Caco-2 (cell line): ENCODE measurements around the gene SRD5A2. TPM values are rescaled to one million over a fixed set of nuclear protein-coding genes. Genes with fewer than 3 reads are reported as not detected.

Source experiments
- BruUV-seq: library from RNA; stranded (reverse); fragments of 400-500 nt; replicated peaks from 2 replicates; lab custom pipeline; 2021; lab: Mats Ljungman, UMichigan
- CTCF ChIA-PET: fragments of 300-600 bp; sonication (Branson Sonifier 250); formaldehyde crosslinking; loops from one replicate; lab custom pipeline; 2022; ENCODE audit warnings: antibody characterized with exemption; lab: Charles Lee
- POLR2A ChIA-PET: fragments of 300-600 bp; sonication (Branson Sonifier 250); formaldehyde crosslinking; loops from one replicate; lab custom pipeline; 2022; ENCODE audit warnings: antibody characterized with exemption; lab: Charles Lee
- DNase-seq, 2 experiments: peaks; one replicate each; pipeline versions ENCODE4 v3.0.0 to v3.0.0-alpha.2; 2020 to 2022
- H3K27me3 ChIP-seq: replicated peaks from 2 replicates; pipeline ENCODE4 v1.6.0; 2011; ENCODE audit warnings: low read length; ENCODE audit not compliant: control insufficient read depth, insufficient read depth
- H3K36me3 ChIP-seq: 2 replicates; pipeline ENCODE4 v1.5.1; 2011; ENCODE audit warnings: low read length; ENCODE audit not compliant: control insufficient read depth, insufficient read depth
- H3K4me1 ChIP-seq: fragments of 250-450 bp; sonication (Bioruptor Pico); 2 replicates; pipeline ENCODE4 v1.5.1; 2020; ENCODE audit warnings: mild to moderate bottlenecking
- H3K4me3 ChIP-seq: 2 replicates; pipeline ENCODE4 v1.5.1; 2011; ENCODE audit warnings: low read depth, mild to moderate bottlenecking, control low read depth, low read length
- H3K9me3 ChIP-seq: fragments of 250-450 bp; sonication (Bioruptor Pico); 2 replicates; pipeline ENCODE4 v1.5.1; 2020; ENCODE audit warnings: mild to moderate bottlenecking, moderate library complexity
- H3K27ac Mint-ChIP-seq: one replicate; pipeline ENCODE4 v1.8.0; 2022; ENCODE audit warnings: mixed read lengths; ENCODE audit not compliant: unreplicated experiment
- H3K27me3 Mint-ChIP-seq: one replicate; pipeline ENCODE4 v1.8.0; 2022; ENCODE audit warnings: mixed read lengths; ENCODE audit not compliant: insufficient read depth, unreplicated experiment
- H3K36me3 Mint-ChIP-seq: one replicate; pipeline ENCODE4 v1.8.0; 2022; ENCODE audit warnings: mild to moderate bottlenecking, mixed read lengths; ENCODE audit not compliant: insufficient read depth, unreplicated experiment
- H3K4me1 Mint-ChIP-seq: one replicate; pipeline ENCODE4 v1.8.0; 2022; ENCODE audit warnings: low read depth, mixed read lengths; ENCODE audit not compliant: unreplicated experiment
- H3K4me3 Mint-ChIP-seq: one replicate; pipeline ENCODE4 v1.8.0; 2022; ENCODE audit warnings: mild to moderate bottlenecking, moderate library complexity, mixed read lengths; ENCODE audit not compliant: unreplicated experiment
- H3K9me3 Mint-ChIP-seq: one replicate; pipeline ENCODE4 v1.8.0; 2022; ENCODE audit warnings: mixed read lengths; ENCODE audit not compliant: unreplicated experiment
- intact Hi-C: fragments of 100-400 bp; cut with micrococcal nuclease; formaldehyde crosslinking; loops from one replicate; pipeline ENCODE4 v1.10.0; 2022; ENCODE audit not compliant: unreplicated experiment
- total RNA-seq: library from RNA; stranded (reverse); gene quantifications from 2 replicates; pipeline ENCODE4 v1.2.3, GENCODE V29; 2022
- TF ChIP-seq, protein P1 (sequence below), 2 experiments: fragments of 200-600 bp in 1 of 2; IDR thresholded peaks; 1 replicate in 1 of 2; 2 replicates in 1 of 2; pipeline versions ENCODE4 v1.5.1 to v1.8.0; 2011 to 2022; ENCODE audit warnings: antibody characterized with exemption in 1 of 2, control low read depth in 1 of 2, inconsistent platforms in 1 of 2, low read depth in 1 of 2, low read length in 1 of 2, mild to moderate bottlenecking in 1 of 2, moderate library complexity in 1 of 2; ENCODE audit not compliant: insufficient read depth in 1 of 2, severe bottlenecking in 1 of 2, unreplicated experiment in 1 of 2

SRD5A2 gene
- total RNA-seq, 1 experiment from 2014 or later = not detected

DNA sequence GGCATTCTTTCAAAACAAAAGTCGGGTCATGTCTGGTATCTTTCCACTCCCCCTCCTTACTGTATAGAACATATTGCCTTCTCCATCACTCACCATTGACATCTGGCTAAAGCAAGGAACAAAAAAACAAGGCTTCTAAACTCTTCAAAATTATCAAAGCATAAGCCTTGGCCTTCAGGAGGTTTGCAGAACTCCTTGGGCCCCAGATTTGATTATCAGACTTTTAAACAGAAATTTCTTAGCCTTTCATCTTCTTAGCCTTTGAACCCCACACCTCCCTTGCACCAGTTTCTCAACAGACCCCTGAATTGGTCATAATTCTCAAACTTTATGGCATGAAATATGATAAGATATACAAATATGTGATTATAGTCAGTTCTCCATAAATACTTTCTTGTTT, 106.4 kb downstream of the SRD5A2 start:
- Histone ChIP-seq H3K4me3 (no peak overlapping the region), H3K27me3 (no peaks in the 10 kb centered on the region), H3K36me3 (no peaks in the 10 kb centered on the region), H3K9me3 (no peaks in the 10 kb centered on the region), H3K4me1 (no peaks in the 10 kb centered on the region)
- BruUV-seq = no TSS peak
- Mint-ChIP-seq H3K36me3 (no peaks in the 10 kb centered on the region), H3K9me3 (peaks cover 15% of the 10 kb centered on the region), H3K27ac (no peak overlapping the region), H3K4me1 (peaks cover 7% of the 10 kb centered on the region), H3K27me3 (no peaks in the 10 kb centered on the region), H3K4me3 (no peak overlapping the region)
- CTCF ChIA-PET = no interaction called here
- POLR2A ChIA-PET = no interaction called here
- TF ChIP-seq, protein P1, sequence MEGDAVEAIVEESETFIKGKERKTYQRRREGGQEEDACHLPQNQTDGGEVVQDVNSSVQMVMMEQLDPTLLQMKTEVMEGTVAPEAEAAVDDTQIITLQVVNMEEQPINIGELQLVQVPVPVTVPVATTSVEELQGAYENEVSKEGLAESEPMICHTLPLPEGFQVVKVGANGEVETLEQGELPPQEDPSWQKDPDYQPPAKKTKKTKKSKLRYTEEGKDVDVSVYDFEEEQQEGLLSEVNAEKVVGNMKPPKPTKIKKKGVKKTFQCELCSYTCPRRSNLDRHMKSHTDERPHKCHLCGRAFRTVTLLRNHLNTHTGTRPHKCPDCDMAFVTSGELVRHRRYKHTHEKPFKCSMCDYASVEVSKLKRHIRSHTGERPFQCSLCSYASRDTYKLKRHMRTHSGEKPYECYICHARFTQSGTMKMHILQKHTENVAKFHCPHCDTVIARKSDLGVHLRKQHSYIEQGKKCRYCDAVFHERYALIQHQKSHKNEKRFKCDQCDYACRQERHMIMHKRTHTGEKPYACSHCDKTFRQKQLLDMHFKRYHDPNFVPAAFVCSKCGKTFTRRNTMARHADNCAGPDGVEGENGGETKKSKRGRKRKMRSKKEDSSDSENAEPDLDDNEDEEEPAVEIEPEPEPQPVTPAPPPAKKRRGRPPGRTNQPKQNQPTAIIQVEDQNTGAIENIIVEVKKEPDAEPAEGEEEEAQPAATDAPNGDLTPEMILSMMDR (IDR thresholded peaks at IDR 0.05; ENCODE audit: insufficient read depth in 1 of 2, low read depth in 1 of 2, low read length in 1 of 2, severe bottlenecking in 1 of 2, unreplicated experiment in 1 of 2) = no peak
- intact Hi-C loops = no loop called here
- DNase-seq = no peak

Other genes with a start within 250 kb of the SRD5A2 start
- gene XDH, start 166.2 kb downstream of the SRD5A2 start, total RNA-seq = 1.3 and 1.4 TPM in 2 replicates